Forelimb muscle (tissue), 1 donor: ENCODE measurements around the gene CLCN6. TPM values are rescaled to one million over a fixed set of nuclear protein-coding genes. Genes with fewer than 3 reads are reported as not detected.

Experiments used
- DNase-seq: peaks from one replicate; pipeline ENCODE4 v3.0.0-alpha.2; 2013; ENCODE audit warnings: low read depth
- polyA plus RNA-seq: library from polyadenylated mRNA; unstranded; fragments of 120-200 nt; gene quantifications from one replicate; pipeline ENCODE4 v1.2.1, GENCODE V29; 2013; ENCODE audit not compliant: insufficient read length

The CLCN6 gene, protein sequence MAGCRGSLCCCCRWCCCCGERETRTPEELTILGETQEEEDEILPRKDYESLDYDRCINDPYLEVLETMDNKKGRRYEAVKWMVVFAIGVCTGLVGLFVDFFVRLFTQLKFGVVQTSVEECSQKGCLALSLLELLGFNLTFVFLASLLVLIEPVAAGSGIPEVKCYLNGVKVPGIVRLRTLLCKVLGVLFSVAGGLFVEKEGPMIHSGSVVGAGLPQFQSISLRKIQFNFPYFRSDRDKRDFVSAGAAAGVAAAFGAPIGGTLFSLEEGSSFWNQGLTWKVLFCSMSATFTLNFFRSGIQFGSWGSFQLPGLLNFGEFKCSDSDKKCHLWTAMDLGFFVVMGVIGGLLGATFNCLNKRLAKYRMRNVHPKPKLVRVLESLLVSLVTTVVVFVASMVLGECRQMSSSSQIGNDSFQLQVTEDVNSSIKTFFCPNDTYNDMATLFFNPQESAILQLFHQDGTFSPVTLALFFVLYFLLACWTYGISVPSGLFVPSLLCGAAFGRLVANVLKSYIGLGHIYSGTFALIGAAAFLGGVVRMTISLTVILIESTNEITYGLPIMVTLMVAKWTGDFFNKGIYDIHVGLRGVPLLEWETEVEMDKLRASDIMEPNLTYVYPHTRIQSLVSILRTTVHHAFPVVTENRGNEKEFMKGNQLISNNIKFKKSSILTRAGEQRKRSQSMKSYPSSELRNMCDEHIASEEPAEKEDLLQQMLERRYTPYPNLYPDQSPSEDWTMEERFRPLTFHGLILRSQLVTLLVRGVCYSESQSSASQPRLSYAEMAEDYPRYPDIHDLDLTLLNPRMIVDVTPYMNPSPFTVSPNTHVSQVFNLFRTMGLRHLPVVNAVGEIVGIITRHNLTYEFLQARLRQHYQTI
- 13.0 TPM for polyA plus RNA-seq

DNA sequence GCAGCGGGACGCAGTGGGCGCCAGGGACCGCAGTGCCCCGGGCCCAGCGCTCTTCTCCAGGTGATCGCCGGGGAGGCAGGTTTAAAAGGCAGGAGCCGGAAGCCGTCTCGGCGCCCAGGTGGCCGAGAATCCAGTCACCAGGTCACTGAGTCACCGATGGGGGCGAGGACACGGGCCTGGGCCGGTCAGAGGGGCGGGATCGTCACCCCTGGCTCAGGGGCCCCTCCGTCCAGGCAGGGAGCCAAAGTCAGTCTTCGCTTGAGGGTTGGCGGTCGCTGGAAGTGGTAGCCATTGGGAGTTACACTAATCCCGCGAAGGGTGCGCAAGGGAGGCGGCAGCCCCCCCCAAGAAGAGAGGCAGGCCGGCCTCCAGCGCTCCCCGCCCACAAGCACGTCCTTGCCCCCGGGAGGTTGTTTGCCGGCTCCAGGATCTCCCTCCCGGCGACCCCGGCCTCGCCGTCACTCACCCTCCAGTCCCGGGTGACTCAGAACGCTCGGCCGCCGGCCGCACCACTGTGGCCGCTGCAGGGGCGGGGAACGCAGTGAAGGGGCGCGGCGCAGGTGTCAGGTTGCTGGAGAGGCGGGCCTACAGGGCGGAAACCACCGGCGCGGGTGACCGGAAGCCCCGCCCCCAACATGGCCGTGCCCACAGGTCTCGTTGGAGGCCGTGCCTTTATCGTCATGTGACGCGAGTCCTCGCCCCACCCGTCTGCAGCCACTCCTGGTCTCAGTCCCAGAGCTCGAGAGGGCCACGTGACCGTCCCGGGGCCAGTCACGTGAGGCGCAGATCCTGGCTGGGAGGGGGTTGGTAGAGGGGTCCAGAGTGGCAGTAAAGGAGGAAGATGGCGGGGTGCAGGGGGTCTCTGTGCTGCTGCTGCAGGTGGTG lies at the start of gene CLCN6, which contains the start of gene MTHFR:
TSS of gene CLCN6 (plus strand) at position 770 of the 885 bp plus-strand sequence. CDS start at position 842, 72 bp downstream.
TSS of gene MTHFR (minus strand) at position 543 of the 885 bp plus-strand sequence. CDS start 2,848 bp downstream, outside the sequence.
- peak; percentile 94 for DNase-seq

- DNase-seq, result no peak
Measured at GRCh38 chr1:11757047-11757446, 48.9 kb upstream of the CLCN6 start.

GRCh38 chr1:11759791-11760190 lies 46.2 kb upstream of the CLCN6 start:
- DNase-seq, result no peak

- DNase-seq, result no peak
Measured at GRCh38 chr1:11761285-11761684, 44.7 kb upstream of the CLCN6 start.

DNA sequence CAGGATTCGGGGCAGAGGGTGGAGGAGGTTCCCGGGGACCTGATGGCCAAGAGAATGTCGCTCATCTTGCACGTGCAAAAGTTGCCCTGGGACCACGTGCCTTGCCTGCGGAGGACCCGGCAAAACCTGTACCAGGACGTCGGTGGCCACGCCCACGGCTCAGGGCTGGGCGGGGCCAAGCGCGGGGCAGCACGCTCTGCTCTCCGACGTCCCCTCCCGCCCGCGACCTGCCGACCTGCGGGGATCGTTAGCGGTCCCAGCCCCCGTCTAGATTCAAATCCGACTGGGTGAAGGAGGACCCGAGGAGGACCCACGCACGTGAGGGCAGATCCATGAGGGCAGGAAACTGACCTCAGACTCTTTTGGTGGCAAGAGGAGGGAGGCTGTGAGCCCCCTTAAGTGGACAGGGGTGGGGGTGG lies 44.0 kb upstream of the CLCN6 start, which contains the start of gene C1orf167:
TSS of gene C1orf167 (plus strand) at position 206 of the 419 bp plus-strand sequence. CDS start 2,208 bp downstream, outside the sequence.
- no peak for DNase-seq

DNA sequence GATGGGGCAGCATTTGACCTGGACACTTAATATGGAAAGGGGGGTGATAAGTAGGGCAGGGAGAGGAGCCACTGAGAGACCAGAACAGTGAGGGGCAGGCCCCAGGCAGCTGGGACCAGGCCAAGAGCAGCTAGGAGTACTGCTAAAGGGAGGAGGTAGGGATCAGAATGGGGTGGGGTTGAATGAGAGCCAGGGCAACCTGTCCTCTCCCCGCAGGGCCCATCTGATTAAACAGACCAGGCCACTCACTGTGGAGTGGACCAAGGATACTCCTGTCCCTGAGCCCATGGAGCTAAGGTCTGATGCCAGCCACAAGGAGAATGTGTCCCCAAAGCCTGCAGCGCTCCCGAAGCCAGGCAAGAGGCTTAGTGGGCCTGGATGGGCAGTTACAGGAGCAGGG lies 41.9 kb upstream of the CLCN6 start:
- DNase-seq, result no peak

- no peak for DNase-seq
Measured at GRCh38 chr1:11764519-11764918, 41.5 kb upstream of the CLCN6 start.

- DNase-seq, result no peak
Measured at GRCh38 chr1:11765661-11766428, 40.1 kb upstream of the CLCN6 start.

DNA sequence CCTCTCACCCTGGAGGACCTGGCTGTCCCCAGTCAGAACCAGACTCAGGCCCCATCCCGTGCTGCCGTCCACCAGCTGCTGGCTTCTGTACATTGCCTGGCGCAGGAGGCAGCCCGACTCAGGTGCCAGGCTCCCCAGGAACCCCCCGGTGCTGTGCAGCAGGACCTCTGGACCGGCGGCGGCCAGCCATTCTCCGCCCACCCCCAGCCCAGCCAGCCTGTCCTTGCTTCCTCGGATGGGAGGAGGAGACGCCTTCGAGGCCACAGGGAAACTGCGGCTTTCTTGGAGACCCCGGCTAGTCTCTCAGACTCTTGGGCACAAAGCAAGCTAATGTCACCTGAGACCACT lies 39.6 kb upstream of the CLCN6 start:
- no peak for DNase-seq

DNA sequence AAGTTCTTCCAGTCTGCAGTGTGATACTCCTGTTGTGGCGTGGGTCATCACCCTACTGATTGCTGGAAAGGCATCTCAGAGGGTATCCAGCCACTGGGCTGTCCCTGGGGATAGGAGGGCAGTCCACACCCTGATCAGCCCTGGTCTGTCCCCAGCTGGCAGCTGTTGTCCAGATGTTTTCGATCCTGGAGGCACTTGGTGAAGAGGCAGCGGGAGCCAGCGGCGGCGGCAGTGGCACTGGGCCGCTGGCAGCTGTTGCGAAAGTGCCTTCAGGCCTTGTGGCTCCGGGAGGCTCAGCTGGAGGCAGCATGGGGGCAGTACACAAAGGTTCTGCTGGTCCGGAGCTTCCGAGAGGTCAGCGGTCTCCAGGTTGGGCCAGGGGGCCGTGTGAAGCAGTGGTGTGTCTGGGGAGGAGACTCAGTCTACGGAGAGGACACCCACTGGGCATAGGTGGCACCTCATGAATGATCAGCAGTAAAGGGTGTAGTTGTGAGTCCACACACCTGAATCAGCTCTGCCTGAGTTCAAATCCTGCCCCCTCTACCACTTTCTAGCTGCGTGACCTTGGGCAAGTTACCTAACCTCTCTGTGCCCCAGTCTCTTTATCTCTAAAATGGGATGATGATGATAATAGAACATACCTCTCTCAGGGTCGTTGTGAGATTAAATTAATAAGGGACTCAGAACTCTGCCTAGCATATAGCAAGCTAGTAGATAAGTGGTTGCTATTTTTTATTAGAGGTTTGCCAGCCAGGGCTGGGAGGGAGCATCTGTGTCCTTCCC lies 37.9 kb upstream of the CLCN6 start:
- DNase-seq, result no peak

- DNase-seq, result no peak
Measured at GRCh38 chr1:11768821-11769220, 37.2 kb upstream of the CLCN6 start.

- no peak for DNase-seq
Measured at GRCh38 chr1:11769274-11769673, 36.7 kb upstream of the CLCN6 start.

GRCh38 chr1:11770011-11770410 lies 36.0 kb upstream of the CLCN6 start:
- DNase-seq, result no peak

DNA sequence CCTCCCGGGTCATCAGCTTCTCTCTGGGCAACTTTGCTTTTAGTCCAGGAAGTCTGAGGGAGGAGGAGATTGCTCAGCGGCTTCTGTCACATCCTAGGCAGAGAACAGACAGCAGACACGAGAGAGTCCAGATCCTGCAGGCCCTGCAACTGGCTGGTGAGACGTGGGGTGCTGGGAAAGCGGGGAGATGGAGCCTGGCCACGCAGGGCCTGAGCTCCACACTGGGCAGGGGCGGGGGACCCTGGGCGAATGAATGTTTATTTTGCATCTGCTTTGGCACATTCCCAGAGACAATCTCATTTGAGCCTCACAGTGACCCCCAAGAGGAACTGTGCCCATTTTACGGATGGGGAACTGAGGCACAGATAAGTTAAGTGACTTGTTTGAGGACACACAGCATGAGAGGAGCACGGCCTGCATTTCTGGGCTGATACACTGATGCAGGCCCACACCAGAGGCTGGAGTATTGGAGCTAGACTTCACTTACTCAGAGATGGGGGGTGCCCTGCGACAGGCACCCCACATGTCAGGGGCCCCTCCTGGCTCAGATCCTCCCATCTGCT lies 34.4 kb upstream of the CLCN6 start:
- DNase-seq, result no peak

DNA sequence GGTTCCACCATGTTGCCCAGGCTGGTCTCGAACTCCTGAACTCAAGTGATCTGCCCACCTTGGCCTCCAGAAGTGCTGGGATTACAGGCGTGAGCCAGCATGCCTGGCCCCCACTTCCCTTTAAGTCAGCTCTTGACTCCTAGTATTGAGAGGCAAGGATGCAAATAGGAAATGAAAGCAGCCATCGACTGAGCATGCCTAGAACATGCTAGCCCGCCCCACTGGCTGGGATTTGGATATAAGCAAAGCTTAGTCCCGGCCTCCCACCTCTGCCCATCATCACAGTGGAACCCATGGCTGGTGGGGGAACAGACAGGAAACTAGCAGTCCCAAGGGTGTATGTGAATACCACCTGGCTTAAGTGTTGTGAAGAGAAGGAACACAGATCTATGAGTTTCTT lies 33.5 kb upstream of the CLCN6 start:
- DNase-seq, result no peak

GRCh38 chr1:11774753-11775152 lies 31.2 kb upstream of the CLCN6 start:
- no peak for DNase-seq

- DNase-seq, result no peak
Measured at GRCh38 chr1:11777658-11778322, 28.2 kb upstream of the CLCN6 start.

GRCh38 chr1:11778336-11778735 lies 27.7 kb upstream of the CLCN6 start:
- no peak for DNase-seq
